Activated naive CD4-positive, alpha-beta T cell treated with anti-CD3 and anti-CD28 coated beads, Interleukin-2, amount 10 ng/mL, durations not matched to agents 7 days and 5 days (primary cell): ENCODE measurements around the gene DNASE2B.

Experiments used
- CTCF ChIA-PET: fragments of 350-600 bp; sonication (Branson Sonifier 250); formaldehyde crosslinking; loops from one replicate; lab custom pipeline; 2021; ENCODE audit warnings: antibody characterized with exemption; lab: Charles Lee
- DNase-seq: peaks from one replicate; pipeline ENCODE4 v3.0.0-alpha.2; 2020
- H3K27ac Mint-ChIP-seq: one replicate; pipeline ENCODE4 v1.8.0; 2021; ENCODE audit warnings: mild to moderate bottlenecking, moderate library complexity, mixed read lengths
- H3K27me3 Mint-ChIP-seq: one replicate; pipeline ENCODE4 v1.8.0; 2021; ENCODE audit warnings: mild to moderate bottlenecking, mixed read lengths
- H3K36me3 Mint-ChIP-seq: one replicate; pipeline ENCODE4 v1.8.0; 2021; ENCODE audit warnings: mixed read lengths
- H3K4me1 Mint-ChIP-seq: one replicate; pipeline ENCODE4 v1.8.0; 2021; ENCODE audit warnings: mixed read lengths
- H3K4me3 Mint-ChIP-seq: one replicate; pipeline ENCODE4 v1.8.0; 2021; ENCODE audit warnings: mild to moderate bottlenecking, moderate library complexity, mixed read lengths
- H3K9me3 Mint-ChIP-seq: one replicate; pipeline ENCODE4 v1.8.0; 2021; ENCODE audit warnings: mixed read lengths

DNASE2B gene, protein sequence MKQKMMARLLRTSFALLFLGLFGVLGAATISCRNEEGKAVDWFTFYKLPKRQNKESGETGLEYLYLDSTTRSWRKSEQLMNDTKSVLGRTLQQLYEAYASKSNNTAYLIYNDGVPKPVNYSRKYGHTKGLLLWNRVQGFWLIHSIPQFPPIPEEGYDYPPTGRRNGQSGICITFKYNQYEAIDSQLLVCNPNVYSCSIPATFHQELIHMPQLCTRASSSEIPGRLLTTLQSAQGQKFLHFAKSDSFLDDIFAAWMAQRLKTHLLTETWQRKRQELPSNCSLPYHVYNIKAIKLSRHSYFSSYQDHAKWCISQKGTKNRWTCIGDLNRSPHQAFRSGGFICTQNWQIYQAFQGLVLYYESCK

DNA sequence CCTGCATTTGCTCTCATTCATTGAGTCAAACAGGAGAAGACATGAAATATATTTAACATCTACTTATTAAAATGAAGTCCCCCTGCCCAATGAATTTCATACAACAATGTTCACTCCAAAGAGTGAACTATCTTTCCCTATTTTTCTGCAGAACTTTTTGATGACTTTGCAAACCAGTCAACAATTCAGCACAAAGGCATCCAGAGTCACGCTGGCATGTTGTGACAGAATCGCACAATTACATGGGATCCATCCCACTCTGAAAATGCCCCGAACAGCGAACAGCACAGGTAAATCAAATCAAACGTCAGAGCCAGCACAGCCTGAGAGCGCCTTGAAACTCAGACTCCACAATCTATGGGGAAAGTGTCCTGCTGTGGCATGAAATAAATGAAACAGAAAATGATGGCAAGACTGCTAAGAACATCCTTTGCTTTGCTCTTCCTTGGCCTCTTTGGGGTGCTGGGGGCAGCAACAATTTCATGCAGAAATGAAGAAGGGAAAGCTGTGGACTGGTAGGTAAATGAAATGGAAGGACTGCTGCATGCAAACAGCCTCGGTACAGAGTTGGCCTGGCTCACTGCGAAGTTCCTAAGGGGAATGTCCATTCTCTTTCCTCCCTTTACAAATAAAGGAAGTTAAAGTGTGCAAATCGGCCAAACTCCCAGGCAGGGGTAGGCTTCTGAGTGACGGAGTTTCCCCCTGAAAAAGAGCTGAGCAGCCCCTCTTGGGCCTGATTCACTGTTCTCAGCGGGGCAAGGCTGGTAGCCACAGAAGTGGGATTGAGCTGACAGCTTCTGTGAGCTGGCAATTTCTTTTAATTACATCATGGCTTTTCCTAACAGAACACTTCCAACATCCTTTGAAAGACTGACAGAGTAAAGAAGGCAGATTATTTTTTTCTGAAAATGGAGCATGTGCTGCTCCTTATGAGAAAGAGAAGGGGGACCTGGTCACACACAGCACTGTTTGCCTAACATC is at the start of gene DNASE2B:
Gene DNASE2B, plus strand, starts transcription at position 310 of the 981 bp plus-strand sequence. Its CDS starts 81 bp downstream, at position 391.
- CTCF ChIA-PET: no interaction called here
- Mint-ChIP-seq H3K36me3 (no peaks in the 10 kb centered on the region), H3K27ac (no peak within 1 kb of the TSS), H3K4me3 (no peak within 1 kb of the TSS), H3K4me1 (no peaks in the 10 kb centered on the region), H3K27me3 (peaks cover 3% of the 10 kb centered on the region), H3K9me3 (no peaks in the 10 kb centered on the region)
- no peak for DNase-seq

GRCh38 chr1:84348759-84349158 is 49.5 kb upstream of the DNASE2B start:
- no peak for DNase-seq
- no peaks in the 10 kb centered on the region for H3K9me3 Mint-ChIP-seq
- no peaks in the 10 kb centered on the region for H3K36me3 Mint-ChIP-seq
- no peak overlapping the region for H3K27ac Mint-ChIP-seq
- H3K27me3 Mint-ChIP-seq: no peaks in the 10 kb centered on the region
- CTCF ChIA-PET: no interaction called here
- no peaks in the 10 kb centered on the region for H3K4me1 Mint-ChIP-seq
- no peak overlapping the region for H3K4me3 Mint-ChIP-seq

- H3K4me1 Mint-ChIP-seq: no peaks in the 10 kb centered on the region
- no peaks in the 10 kb centered on the region for H3K27me3 Mint-ChIP-seq
- CTCF ChIA-PET: no interaction called here
- no peak overlapping the region for H3K4me3 Mint-ChIP-seq
- no peaks in the 10 kb centered on the region for H3K9me3 Mint-ChIP-seq
- no peaks in the 10 kb centered on the region for H3K36me3 Mint-ChIP-seq
- no peak for DNase-seq
- no peak overlapping the region for H3K27ac Mint-ChIP-seq
Observed at GRCh38 chr1:84350104-84350503, 48.2 kb upstream of the DNASE2B start.

DNA sequence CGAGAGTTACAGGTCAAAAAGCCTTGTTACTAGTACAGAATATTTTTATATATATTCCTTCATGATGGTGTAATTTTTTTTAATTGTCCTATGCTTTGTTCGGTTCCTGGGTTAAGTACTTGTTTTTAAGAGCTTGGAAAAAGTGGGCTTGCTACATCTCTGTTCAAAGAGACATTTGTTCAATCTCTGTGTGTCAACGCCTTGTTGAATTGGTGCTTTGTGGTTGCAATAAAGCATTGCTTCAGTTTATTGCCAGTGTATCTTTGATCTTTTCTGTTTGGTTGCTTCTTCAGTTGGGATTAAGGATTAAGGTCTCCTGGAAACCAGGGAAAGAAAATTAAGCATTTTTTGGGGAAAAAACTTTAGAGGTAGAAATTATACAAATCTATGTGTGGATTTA is 47.7 kb upstream of the DNASE2B start:
- no peaks in the 10 kb centered on the region for H3K36me3 Mint-ChIP-seq
- no peaks in the 10 kb centered on the region for H3K27me3 Mint-ChIP-seq
- H3K4me1 Mint-ChIP-seq: no peaks in the 10 kb centered on the region

DNA sequence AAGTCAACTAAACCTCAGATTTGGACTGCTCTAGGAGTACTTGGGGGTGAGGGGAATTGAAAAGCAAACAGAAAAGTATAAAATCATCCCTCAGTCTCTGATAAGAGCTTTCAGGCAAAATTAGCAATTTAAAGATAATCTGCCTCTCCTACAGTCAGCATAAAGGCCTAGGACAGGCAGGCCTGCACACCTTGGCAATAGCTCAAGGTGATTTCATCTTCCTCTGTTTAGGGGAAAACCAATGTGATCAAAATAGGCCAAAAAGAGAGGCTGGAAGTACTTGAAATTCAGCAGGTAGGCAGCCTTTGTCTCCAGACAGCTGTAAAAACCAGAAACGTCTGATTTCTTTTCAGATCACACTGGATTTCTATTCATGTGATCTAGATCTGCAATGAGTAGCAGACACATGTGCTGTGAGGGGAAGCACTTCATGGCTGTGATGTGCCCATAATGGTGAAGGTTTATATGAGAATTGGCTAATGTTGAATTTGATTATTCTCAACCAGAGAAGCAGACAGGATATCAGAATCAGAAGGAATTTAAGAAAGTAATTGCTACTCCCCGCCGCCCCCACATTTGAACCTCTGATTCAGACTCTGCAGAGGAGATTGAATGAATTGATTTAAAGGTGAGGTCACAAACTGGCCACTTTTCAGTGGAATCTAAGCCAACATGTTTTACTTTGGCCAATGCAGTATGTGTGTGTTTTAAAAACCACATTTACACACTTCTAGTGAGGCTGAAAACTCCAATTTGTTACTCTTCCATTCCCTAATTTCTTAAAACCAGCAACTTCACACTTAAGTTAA is 45.8 kb upstream of the DNASE2B start:
- H3K27ac Mint-ChIP-seq: no peak overlapping the region
- no peaks in the 10 kb centered on the region for H3K27me3 Mint-ChIP-seq
- DNase-seq: no peak
- H3K4me3 Mint-ChIP-seq: no peak overlapping the region
- H3K9me3 Mint-ChIP-seq: no peaks in the 10 kb centered on the region
- no peaks in the 10 kb centered on the region for H3K36me3 Mint-ChIP-seq
- CTCF ChIA-PET: no interaction called here
- H3K4me1 Mint-ChIP-seq: no peaks in the 10 kb centered on the region

More for the DNA sequence above, 47.7 kb upstream of the DNASE2B start:
- Mint-ChIP-seq H3K27ac (no peak overlapping the region), H3K4me3 (no peak overlapping the region), H3K9me3 (no peaks in the 10 kb centered on the region)
- DNase-seq: no peak
- CTCF ChIA-PET: no interaction called here

DNA sequence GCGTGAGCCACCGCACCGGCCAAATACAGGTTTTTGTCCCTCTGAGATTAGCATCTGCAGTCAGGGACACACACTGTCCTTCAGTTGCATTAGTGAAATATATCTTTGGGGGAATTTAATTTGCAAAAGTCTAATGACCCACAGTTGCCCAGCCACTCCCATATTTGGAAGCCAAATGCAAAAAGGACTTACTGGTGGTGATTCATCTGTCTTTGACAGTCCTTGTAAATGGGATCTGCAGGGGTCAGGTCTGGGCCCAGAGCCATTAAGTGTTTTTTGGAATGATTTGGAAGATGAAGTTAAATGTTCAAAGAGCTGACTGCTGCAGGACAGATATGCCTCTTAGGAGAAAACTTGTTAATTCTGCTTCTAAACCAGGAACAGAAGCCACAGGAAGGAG is 44.6 kb upstream of the DNASE2B start:
- Mint-ChIP-seq H3K27ac (no peak overlapping the region), H3K27me3 (no peaks in the 10 kb centered on the region), H3K36me3 (no peaks in the 10 kb centered on the region), H3K4me3 (no peak overlapping the region), H3K9me3 (no peaks in the 10 kb centered on the region), H3K4me1 (no peaks in the 10 kb centered on the region)
- no peak for DNase-seq
- CTCF ChIA-PET: no interaction called here

DNA sequence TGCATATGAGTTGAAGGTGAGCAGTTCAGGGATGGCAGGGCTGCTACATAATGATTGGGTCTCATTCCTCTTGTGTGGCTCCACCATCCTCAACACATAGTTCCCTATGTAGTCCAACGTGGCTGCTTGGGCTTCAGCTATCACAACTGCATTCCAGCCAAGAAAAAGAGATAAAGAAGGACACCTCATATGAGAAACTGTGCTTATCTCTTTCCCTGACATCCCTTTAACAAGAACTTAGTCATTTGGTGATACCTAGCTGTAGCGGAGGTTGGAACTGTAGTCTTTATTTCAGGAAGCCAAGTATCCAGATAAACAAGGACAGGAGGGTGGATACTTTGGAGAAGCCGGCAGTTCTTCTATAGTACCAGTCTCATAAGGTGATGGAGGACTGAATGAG is 42.7 kb upstream of the DNASE2B start:
- no peak overlapping the region for H3K4me3 Mint-ChIP-seq
- no peak for DNase-seq
- no peaks in the 10 kb centered on the region for H3K4me1 Mint-ChIP-seq
- H3K36me3 Mint-ChIP-seq: no peaks in the 10 kb centered on the region
- no peaks in the 10 kb centered on the region for H3K9me3 Mint-ChIP-seq
- H3K27ac Mint-ChIP-seq: no peak overlapping the region
- H3K27me3 Mint-ChIP-seq: no peaks in the 10 kb centered on the region
- CTCF ChIA-PET: no interaction called here

GRCh38 chr1:84356881-84357280 is 41.4 kb upstream of the DNASE2B start:
- Mint-ChIP-seq H3K27me3 (peaks cover 2% of the 10 kb centered on the region), H3K9me3 (no peaks in the 10 kb centered on the region), H3K27ac (no peak overlapping the region), H3K36me3 (no peaks in the 10 kb centered on the region), H3K4me3 (no peak overlapping the region), H3K4me1 (no peaks in the 10 kb centered on the region)
- CTCF ChIA-PET: no interaction called here
- no peak for DNase-seq

- CTCF ChIA-PET: interaction anchor here (0.8 kb wide), 1 partner anchor 586 kb away, joined by 3 read pairs; no protein-coding TSS in a partner anchor
- Mint-ChIP-seq H3K27me3 (peaks cover 3% of the 10 kb centered on the region), H3K4me1 (no peaks in the 10 kb centered on the region), H3K4me3 (no peak overlapping the region), H3K36me3 (no peaks in the 10 kb centered on the region), H3K27ac (no peak overlapping the region), H3K9me3 (no peaks in the 10 kb centered on the region)
- DNase-seq: no peak
Observed at GRCh38 chr1:84358695-84359094, 39.6 kb upstream of the DNASE2B start.

GRCh38 chr1:84360316-84360715 is 38.0 kb upstream of the DNASE2B start:
- H3K36me3 Mint-ChIP-seq: no peaks in the 10 kb centered on the region
- no peaks in the 10 kb centered on the region for H3K9me3 Mint-ChIP-seq
- no peak overlapping the region for H3K4me3 Mint-ChIP-seq
- no peaks in the 10 kb centered on the region for H3K4me1 Mint-ChIP-seq
- peaks cover 3% of the 10 kb centered on the region for H3K27me3 Mint-ChIP-seq
- CTCF ChIA-PET: no interaction called here
- no peak for DNase-seq
- H3K27ac Mint-ChIP-seq: no peak overlapping the region

DNA sequence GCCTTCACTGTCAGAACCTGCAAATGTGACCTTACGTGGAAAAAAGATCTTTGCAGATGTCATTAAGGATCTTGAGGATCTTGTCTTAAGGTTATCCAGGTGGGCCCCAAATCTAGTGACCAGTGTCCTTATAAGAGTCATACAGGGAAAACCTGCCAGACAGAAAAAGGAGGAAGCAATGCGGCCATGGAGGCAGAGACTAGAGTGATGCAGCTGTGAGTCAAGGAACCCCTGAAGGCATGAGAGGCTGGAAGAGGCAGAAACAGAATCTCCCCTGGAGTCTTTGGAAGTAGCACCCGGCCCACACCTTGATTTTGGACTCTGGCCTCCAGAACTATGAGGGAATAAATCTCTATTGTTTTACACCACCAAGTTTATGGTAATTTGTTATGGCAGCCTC is 36.5 kb upstream of the DNASE2B start:
- no peaks in the 10 kb centered on the region for H3K9me3 Mint-ChIP-seq
- CTCF ChIA-PET: no interaction called here
- no peak overlapping the region for H3K27ac Mint-ChIP-seq
- H3K4me3 Mint-ChIP-seq: no peak overlapping the region
- H3K27me3 Mint-ChIP-seq: peaks cover 3% of the 10 kb centered on the region
- DNase-seq: no peak
- H3K4me1 Mint-ChIP-seq: no peaks in the 10 kb centered on the region
- no peaks in the 10 kb centered on the region for H3K36me3 Mint-ChIP-seq

- Mint-ChIP-seq H3K4me1 (no peaks in the 10 kb centered on the region), H3K36me3 (no peaks in the 10 kb centered on the region), H3K9me3 (no peaks in the 10 kb centered on the region), H3K27me3 (peaks cover 3% of the 10 kb centered on the region), H3K4me3 (no peak overlapping the region), H3K27ac (no peak overlapping the region)
- no peak for DNase-seq
- CTCF ChIA-PET: no interaction called here
Observed at GRCh38 chr1:84363019-84363418, 35.3 kb upstream of the DNASE2B start.

GRCh38 chr1:84363622-84364021 is 34.7 kb upstream of the DNASE2B start:
- CTCF ChIA-PET: no interaction called here
- no peaks in the 10 kb centered on the region for H3K9me3 Mint-ChIP-seq
- H3K4me1 Mint-ChIP-seq: no peaks in the 10 kb centered on the region

More at GRCh38 chr1:84363622-84364021, 34.7 kb upstream of the DNASE2B start:
- H3K27ac Mint-ChIP-seq: no peak overlapping the region
- peaks cover 3% of the 10 kb centered on the region for H3K27me3 Mint-ChIP-seq
- no peak for DNase-seq
- H3K4me3 Mint-ChIP-seq: no peak overlapping the region
- no peaks in the 10 kb centered on the region for H3K36me3 Mint-ChIP-seq
